GM18511 (cell line): ENCODE results near the gene KHNYN.
A peak's percentile ranks its signal among the peaks of the same experiment; 100 is the strongest.
"Not testable (repeated sequence)": the region's sequence is repeated elsewhere in the genome, so short reads cannot be mapped to it uniquely, and the experiment has no call there.

Experiments
- ATAC-seq: cut with Tn5 transposase; IDR thresholded peaks from one replicate; pipeline ENCODE4 v1.9.1; 2021; ENCODE audit warnings: mild to moderate bottlenecking, moderate library complexity; ENCODE audit not compliant: unreplicated experiment

The KHNYN gene

GRCh38 chr14:24465368-24465767 is 35.6 kb downstream of the KHNYN start:
- no peak for ATAC-seq

GRCh38 chr14:24465805-24466204 is 36.1 kb downstream of the KHNYN start:
- ATAC-seq: no peak

GRCh38 chr14:24470450-24470849 is 40.7 kb downstream of the KHNYN start:
- ATAC-seq: not testable (repeated sequence)

GRCh38 chr14:24473211-24473610 is 43.5 kb downstream of the KHNYN start:
- no peak for ATAC-seq

- ATAC-seq: no peak
These were observed 45.5 kb downstream of the KHNYN start for GRCh38 chr14:24475261-24475660.

- ATAC-seq: not testable (repeated sequence)
These were observed 50.2 kb downstream of the KHNYN start for GRCh38 chr14:24479999-24480398.

- peak; percentile 83 for ATAC-seq
These were observed 52.0 kb downstream of the KHNYN start for GRCh38 chr14:24481622-24482324.

- not testable (repeated sequence) for ATAC-seq
These were observed 53.0 kb downstream of the KHNYN start for GRCh38 chr14:24482699-24483303.

- no peak for ATAC-seq
These were observed 54.0 kb downstream of the KHNYN start for GRCh38 chr14:24483604-24484252.
